ENCODE results near the gene MTMR12.

The MTMR12 gene

DNA sequence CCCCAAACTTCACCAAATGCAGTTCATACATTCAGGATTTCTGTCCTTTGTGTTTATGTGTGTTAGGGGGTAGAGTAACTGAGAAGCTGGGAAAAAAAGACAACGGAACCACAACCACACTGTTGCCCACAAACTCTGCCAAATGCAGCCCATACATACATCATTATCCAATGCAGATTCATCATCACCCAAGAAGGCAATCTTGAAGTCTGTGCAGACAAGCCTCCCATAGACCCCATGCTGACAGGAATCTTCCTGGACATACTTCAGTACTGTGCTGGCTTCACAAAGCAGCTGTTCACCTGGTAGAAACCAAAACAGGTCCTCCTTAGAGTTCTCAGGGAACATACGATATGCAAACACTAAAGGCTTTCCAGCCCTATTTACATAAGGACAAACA lies 38.9 kb downstream of the MTMR12 start:
- Histone ChIP-seq H4K20me1 (ENCODE audit: insufficient read depth, low read length) (no peaks in the 10 kb centered on the region), H3K4me3 (ENCODE audit: low read depth in 1 of 2, low read length in 2 of 2) (no peak overlapping the region), H3K4me2 (ENCODE audit: insufficient read depth, low read length) (no peak overlapping the region), H3K27ac (ENCODE audit: low read length) (no peak overlapping the region), H3K36me3 (ENCODE audit: insufficient read depth, low read length) (peaks cover 43% of the 10 kb centered on the region), H3K79me2 (ENCODE audit: insufficient read depth, low read length) (no peaks in the 10 kb centered on the region), H3K9ac (ENCODE audit: low read depth, low read length) (no peak overlapping the region), H3K4me1 (ENCODE audit: insufficient read depth, low read length) (no peaks in the 10 kb centered on the region), H2AFZ (ENCODE audit: low read depth, low read length) (no peak overlapping the region), H3K9me3 (ENCODE audit: insufficient read depth, low read length, severe bottlenecking) (no peaks in the 10 kb centered on the region), H3K27me3 (ENCODE audit: insufficient read depth, low read length, poor library complexity) (no peaks in the 10 kb centered on the region)
- DNase-seq, result no peak
- TF ChIP-seq, protein P1, sequence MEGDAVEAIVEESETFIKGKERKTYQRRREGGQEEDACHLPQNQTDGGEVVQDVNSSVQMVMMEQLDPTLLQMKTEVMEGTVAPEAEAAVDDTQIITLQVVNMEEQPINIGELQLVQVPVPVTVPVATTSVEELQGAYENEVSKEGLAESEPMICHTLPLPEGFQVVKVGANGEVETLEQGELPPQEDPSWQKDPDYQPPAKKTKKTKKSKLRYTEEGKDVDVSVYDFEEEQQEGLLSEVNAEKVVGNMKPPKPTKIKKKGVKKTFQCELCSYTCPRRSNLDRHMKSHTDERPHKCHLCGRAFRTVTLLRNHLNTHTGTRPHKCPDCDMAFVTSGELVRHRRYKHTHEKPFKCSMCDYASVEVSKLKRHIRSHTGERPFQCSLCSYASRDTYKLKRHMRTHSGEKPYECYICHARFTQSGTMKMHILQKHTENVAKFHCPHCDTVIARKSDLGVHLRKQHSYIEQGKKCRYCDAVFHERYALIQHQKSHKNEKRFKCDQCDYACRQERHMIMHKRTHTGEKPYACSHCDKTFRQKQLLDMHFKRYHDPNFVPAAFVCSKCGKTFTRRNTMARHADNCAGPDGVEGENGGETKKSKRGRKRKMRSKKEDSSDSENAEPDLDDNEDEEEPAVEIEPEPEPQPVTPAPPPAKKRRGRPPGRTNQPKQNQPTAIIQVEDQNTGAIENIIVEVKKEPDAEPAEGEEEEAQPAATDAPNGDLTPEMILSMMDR (IDR thresholded peaks at IDR 0.05; ENCODE audit: borderline replicate concordance, extremely low read depth, low read length, poor library complexity, severe bottlenecking), result no peak
- no peak for TF ChIP-seq EZH2 (IDR thresholded peaks at IDR 0.05; ENCODE audit: borderline replicate concordance, low read depth, low read length, severe bottlenecking)
- ATAC-seq (ENCODE audit: insufficient read depth, low read depth), result no peak

DNA sequence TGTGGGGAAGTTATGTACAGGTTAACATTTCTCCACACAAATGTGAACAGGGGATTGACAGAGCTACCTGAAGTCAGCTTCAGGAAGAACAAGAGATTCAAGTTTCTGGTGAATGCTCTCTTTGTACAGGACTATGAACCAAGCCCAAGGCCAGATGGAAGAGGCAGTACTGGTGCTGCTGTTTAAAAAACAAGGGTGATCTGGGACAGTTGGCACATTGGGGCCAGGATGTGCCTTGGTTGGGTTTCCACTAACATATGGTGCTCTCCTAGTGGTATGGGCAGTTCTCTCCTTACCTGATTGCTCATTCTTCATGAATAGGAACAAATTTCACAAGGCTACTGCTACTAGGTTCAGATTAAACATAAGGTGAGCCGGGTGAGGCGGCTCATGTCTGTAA lies 40.0 kb downstream of the MTMR12 start:
- H3K36me3 ChIP-seq (ENCODE audit: insufficient read depth, low read length), result peaks cover 53% of the 10 kb centered on the region
- TF ChIP-seq, protein P1 (IDR thresholded peaks at IDR 0.05; ENCODE audit: borderline replicate concordance, extremely low read depth, low read length, poor library complexity, severe bottlenecking), result no peak
- no peak for TF ChIP-seq EZH2 (IDR thresholded peaks at IDR 0.05; ENCODE audit: borderline replicate concordance, low read depth, low read length, severe bottlenecking)
- H3K4me2 ChIP-seq (ENCODE audit: insufficient read depth, low read length), result no peak overlapping the region
- no peak overlapping the region for H2AFZ ChIP-seq (ENCODE audit: low read depth, low read length)
- H3K79me2 ChIP-seq (ENCODE audit: insufficient read depth, low read length), result no peaks in the 10 kb centered on the region
- no peak overlapping the region for H3K9ac ChIP-seq (ENCODE audit: low read depth, low read length)
- no peak overlapping the region for H3K27ac ChIP-seq (ENCODE audit: low read length)
- no peak overlapping the region for H3K4me3 ChIP-seq (ENCODE audit: low read depth in 1 of 2, low read length in 2 of 2)
- no peak for ATAC-seq (ENCODE audit: insufficient read depth, low read depth)
- no peak for DNase-seq
- H3K9me3 ChIP-seq (ENCODE audit: insufficient read depth, low read length, severe bottlenecking), result no peaks in the 10 kb centered on the region
- H3K4me1 ChIP-seq (ENCODE audit: insufficient read depth, low read length), result no peaks in the 10 kb centered on the region
- H3K27me3 ChIP-seq (ENCODE audit: insufficient read depth, low read length, poor library complexity), result no peaks in the 10 kb centered on the region
- H4K20me1 ChIP-seq (ENCODE audit: insufficient read depth, low read length), result no peaks in the 10 kb centered on the region

DNA sequence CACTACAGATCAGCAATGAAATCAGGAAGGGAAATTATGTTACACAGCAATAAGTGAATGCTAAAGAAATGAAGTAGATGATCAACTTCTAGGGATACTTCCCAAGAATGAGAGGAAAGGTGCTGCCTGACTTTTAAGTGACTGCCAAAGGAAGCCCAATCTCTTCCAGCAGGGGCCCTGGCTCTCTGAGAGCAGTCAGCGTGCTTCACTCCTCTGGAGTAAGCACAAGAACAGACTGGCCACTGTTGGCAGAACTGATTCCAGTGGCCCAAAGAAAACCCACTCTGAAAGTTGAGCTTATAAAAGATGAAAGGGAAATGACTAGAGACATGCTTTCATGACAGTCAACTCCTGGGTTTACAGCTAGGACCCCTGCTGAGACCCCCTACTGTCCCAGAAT lies 41.8 kb downstream of the MTMR12 start:
- ATAC-seq (ENCODE audit: insufficient read depth, low read depth) (no peak), DNase-seq (no peak)
- Histone ChIP-seq H3K36me3 (ENCODE audit: insufficient read depth, low read length) (peaks cover 62% of the 10 kb centered on the region), H3K27ac (ENCODE audit: low read length) (no peak overlapping the region), H3K9me3 (ENCODE audit: insufficient read depth, low read length, severe bottlenecking) (no peaks in the 10 kb centered on the region), H3K4me2 (ENCODE audit: insufficient read depth, low read length) (no peak overlapping the region), H3K79me2 (ENCODE audit: insufficient read depth, low read length) (no peaks in the 10 kb centered on the region), H3K9ac (ENCODE audit: low read depth, low read length) (no peak overlapping the region), H3K4me1 (ENCODE audit: insufficient read depth, low read length) (no peaks in the 10 kb centered on the region), H2AFZ (ENCODE audit: low read depth, low read length) (no peak overlapping the region), H4K20me1 (ENCODE audit: insufficient read depth, low read length) (no peaks in the 10 kb centered on the region), H3K4me3 (ENCODE audit: low read depth in 1 of 2, low read length in 2 of 2) (no peak overlapping the region), H3K27me3 (ENCODE audit: insufficient read depth, low read length, poor library complexity) (no peaks in the 10 kb centered on the region)
- no peak for TF ChIP-seq EZH2 (IDR thresholded peaks at IDR 0.05; ENCODE audit: borderline replicate concordance, low read depth, low read length, severe bottlenecking)

DNA sequence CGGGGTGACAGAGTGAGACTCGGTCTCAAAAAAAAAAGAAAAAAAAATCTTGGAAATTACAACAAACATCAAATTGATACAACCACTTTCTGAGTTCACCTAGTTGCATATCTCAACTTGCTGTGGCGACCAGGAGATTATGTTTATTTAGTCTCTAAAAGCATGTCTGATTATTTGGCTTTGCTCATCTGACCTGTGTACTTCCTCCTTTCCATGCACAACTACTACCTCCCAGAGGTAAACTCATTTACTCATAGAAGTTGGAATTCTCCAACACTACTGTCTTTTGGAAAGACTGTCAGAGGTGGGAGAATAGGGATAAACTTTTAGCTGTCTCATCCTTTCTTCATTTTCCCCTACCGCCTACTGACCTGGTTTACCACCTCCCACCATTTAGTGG lies 42.6 kb downstream of the MTMR12 start:
- Histone ChIP-seq H3K9ac (ENCODE audit: low read depth, low read length) (no peak overlapping the region), H3K36me3 (ENCODE audit: insufficient read depth, low read length) (peaks cover 66% of the 10 kb centered on the region), H3K27me3 (ENCODE audit: insufficient read depth, low read length, poor library complexity) (no peaks in the 10 kb centered on the region), H3K79me2 (ENCODE audit: insufficient read depth, low read length) (no peaks in the 10 kb centered on the region), H4K20me1 (ENCODE audit: insufficient read depth, low read length) (no peaks in the 10 kb centered on the region), H3K4me1 (ENCODE audit: insufficient read depth, low read length) (no peaks in the 10 kb centered on the region), H3K4me2 (ENCODE audit: insufficient read depth, low read length) (no peak overlapping the region), H3K9me3 (ENCODE audit: insufficient read depth, low read length, severe bottlenecking) (no peaks in the 10 kb centered on the region), H3K4me3 (ENCODE audit: low read depth in 1 of 2, low read length in 2 of 2) (no peak overlapping the region), H3K27ac (ENCODE audit: low read length) (no peak overlapping the region), H2AFZ (ENCODE audit: low read depth, low read length) (no peak overlapping the region)
- DNase-seq, result no peak
- TF ChIP-seq, protein P1 (IDR thresholded peaks at IDR 0.05; ENCODE audit: borderline replicate concordance, extremely low read depth, low read length, poor library complexity, severe bottlenecking), result no peak
- TF ChIP-seq EZH2 (IDR thresholded peaks at IDR 0.05; ENCODE audit: borderline replicate concordance, low read depth, low read length, severe bottlenecking), result no peak
- no peak for ATAC-seq (ENCODE audit: insufficient read depth, low read depth)
